Measurements from ENCODE around the gene TAF11L9. TPM values are rescaled to one million over a fixed set of nuclear protein-coding genes. Genes with fewer than 3 reads are reported as not detected.

The TAF11L9 gene
- total RNA-seq, 1 experiment from 2014 or later, result not detected

Other genes starting within 250 kb of the TAF11L9 start
- gene TAF11L2, start 96.2 kb downstream of the TAF11L9 start, total RNA-seq (2014; rRNA removed; shearing (Covaris generic)), result not detected in 2 replicates
- not detected in 2 replicates for gene TAF11L3, start 76.0 kb downstream of the TAF11L9 start, total RNA-seq (2014; rRNA removed; shearing (Covaris generic))
- not detected in 2 replicates for gene TAF11L4, start 72.6 kb downstream of the TAF11L9 start, total RNA-seq (2014; rRNA removed; shearing (Covaris generic))
- gene TAF11L5, start 69.2 kb downstream of the TAF11L9 start, total RNA-seq (2014; rRNA removed; shearing (Covaris generic)), result not detected in 2 replicates
- gene TAF11L6, start 65.7 kb downstream of the TAF11L9 start, total RNA-seq (2014; rRNA removed; shearing (Covaris generic)), result not detected in 2 replicates
- not detected in 2 replicates for gene TAF11L7, start 8.6 kb downstream of the TAF11L9 start, total RNA-seq (2014; rRNA removed; shearing (Covaris generic))
- gene TAF11L8, start 3.4 kb downstream of the TAF11L9 start, total RNA-seq (2014; rRNA removed; shearing (Covaris generic)), result not detected in 2 replicates
- gene TAF11L10, start 3.4 kb upstream of the TAF11L9 start, total RNA-seq (2014; rRNA removed; shearing (Covaris generic)), result not detected in 2 replicates
- gene TAF11L11, start 9.8 kb upstream of the TAF11L9 start, total RNA-seq (2014; rRNA removed; shearing (Covaris generic)), result not detected in 2 replicates
- gene TAF11L12, start 16.0 kb upstream of the TAF11L9 start, total RNA-seq (2014; rRNA removed; shearing (Covaris generic)), result not detected in 2 replicates
- gene TAF11L13, start 37.7 kb upstream of the TAF11L9 start, total RNA-seq (2014; rRNA removed; shearing (Covaris generic)), result not detected in 2 replicates
- gene TAF11L14, start 40.1 kb upstream of the TAF11L9 start, total RNA-seq (2014; rRNA removed; shearing (Covaris generic)), result not detected in 2 replicates

All from SJSA1 (cell line).